Prostate gland (tissue), 2 donors: ENCODE data around the gene TCF15. TPM values are rescaled to one million over a fixed set of nuclear protein-coding genes. Genes with fewer than 3 reads are reported as not detected.

ENCODE experiments used
- DNase-seq: peaks from one replicate; pipeline ENCODE4 v3.0.0-alpha.2; 2019; ENCODE audit warnings: low spot score
- H3K27ac ChIP-seq, 2 donors: fragments of 200-600 bp; sonication (generic); 2 replicates each; pipeline ENCODE4 v1.5.1; 2017 to 2019
- H3K27me3 ChIP-seq: fragments of 200-600 bp; sonication (generic); replicated peaks from 2 replicates; pipeline ENCODE4 v1.5.1; 2019; ENCODE audit not compliant: insufficient read depth
- H3K36me3 ChIP-seq, 2 donors: fragments of 200-600 bp; sonication (generic); 1 replicate in 1 of 2; 2 replicates in 1 of 2; pipeline versions ENCODE4 v1.5.1 to v1.8.1; 2017 to 2019
- H3K4me1 ChIP-seq: fragments of 200-600 bp; sonication (generic); replicated peaks from 2 replicates; pipeline ENCODE4 v1.5.1; 2019
- H3K4me3 ChIP-seq, 2 donors: fragments of 200-600 bp; sonication (generic); 2 replicates each; pipeline ENCODE4 v1.5.1; 2017 to 2019
- H3K9me3 ChIP-seq: fragments of 200-600 bp; sonication (generic); 2 replicates; pipeline ENCODE4 v1.5.1; 2017
- POLR2A ChIP-seq: fragments of 450-650 bp; IDR thresholded peaks from one replicate; pipeline ENCODE4 v1.6.1; 2016; ENCODE audit warnings: antibody characterized with exemption, mild to moderate bottlenecking
- POLR2AphosphoS5 ChIP-seq: sonication (generic); formaldehyde crosslinking; IDR thresholded peaks from one replicate; pipeline ENCODE4 v1.6.1; 2017; ENCODE audit warnings: antibody characterized with exemption
- WGBS: methylation state at CpG from one replicate; pipeline ENCODE4 v1.1.5; 2018; 5-methylcytosine and 5-hydroxymethylcytosine counted together
- intact Hi-C: fragments of 100-400 bp; cut with DNase I; formaldehyde crosslinking; loops from one replicate; pipeline ENCODE4 v1.14.2; 2022
- total RNA-seq, 2 donors: library from RNA; depleted of rRNA; stranded (reverse); fragments of >200 nt; gene quantifications; one replicate each; pipeline ENCODE4 v1.1.0, GENCODE V29; 2016
- TF ChIP-seq, protein P1 (sequence below), 4 experiments: fragments of 200-600 bp in 2 of 4; fragments of 450-650 bp in 2 of 4; sonication (generic) in 2 of 4; IDR thresholded peaks; 1 replicate in 3 of 4; 2 replicates in 1 of 4; pipeline ENCODE4 v1.5.1; 2016 to 2019; ENCODE audit warnings: antibody characterized with exemption in 4 of 4, mild to moderate bottlenecking in 2 of 4, moderate library complexity in 2 of 4

TCF15 gene
- total RNA-seq, 2 donors from 2014 or later = 0.55 to 0.68 TPM

DNA sequence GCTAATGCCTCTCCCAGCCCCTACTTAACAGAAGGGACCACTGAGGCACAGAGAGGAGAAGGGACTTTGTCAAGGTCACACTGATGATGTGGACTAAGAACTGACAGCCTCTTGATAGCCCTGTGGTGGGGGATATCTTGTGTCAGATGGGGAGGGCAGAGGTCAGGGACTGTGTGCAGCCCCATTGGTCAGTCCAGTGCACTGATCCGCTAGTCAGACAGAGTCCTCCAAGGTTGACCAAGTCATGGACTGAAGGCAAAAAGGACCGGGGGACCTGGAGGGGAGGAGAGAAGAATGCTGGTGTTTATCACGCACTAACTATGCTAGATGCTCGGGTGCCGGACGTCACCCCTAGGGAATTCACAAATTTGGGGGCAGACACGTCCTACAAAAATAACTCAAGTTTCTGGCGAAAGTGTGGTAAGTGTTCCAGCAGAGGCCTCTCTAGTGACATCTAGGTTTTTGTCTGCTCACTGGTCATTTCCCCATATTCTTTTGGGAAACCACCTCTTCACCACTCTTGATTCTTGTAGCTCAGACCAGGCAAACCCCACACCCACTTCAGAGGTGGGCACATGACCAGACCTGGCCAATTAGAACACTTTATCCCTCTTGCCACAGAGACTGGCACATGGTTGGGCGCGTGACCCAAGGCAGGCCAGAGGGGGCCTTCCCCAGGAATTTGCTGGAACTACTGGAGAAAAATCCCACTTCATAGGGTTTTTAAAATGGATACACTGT lies 21.0 kb downstream of the TCF15 start:
- Histone ChIP-seq H3K4me1 (no peaks in the 10 kb centered on the region), H3K27me3 (no peaks in the 10 kb centered on the region), H3K27ac (no peak overlapping the region), H3K36me3 (no peaks in the 10 kb centered on the region), H3K9me3 (no peaks in the 10 kb centered on the region), H3K4me3 (no peak overlapping the region)
- TF ChIP-seq POLR2A = no peak
- TF ChIP-seq POLR2AphosphoS5 = no peak
- TF ChIP-seq, protein P1, sequence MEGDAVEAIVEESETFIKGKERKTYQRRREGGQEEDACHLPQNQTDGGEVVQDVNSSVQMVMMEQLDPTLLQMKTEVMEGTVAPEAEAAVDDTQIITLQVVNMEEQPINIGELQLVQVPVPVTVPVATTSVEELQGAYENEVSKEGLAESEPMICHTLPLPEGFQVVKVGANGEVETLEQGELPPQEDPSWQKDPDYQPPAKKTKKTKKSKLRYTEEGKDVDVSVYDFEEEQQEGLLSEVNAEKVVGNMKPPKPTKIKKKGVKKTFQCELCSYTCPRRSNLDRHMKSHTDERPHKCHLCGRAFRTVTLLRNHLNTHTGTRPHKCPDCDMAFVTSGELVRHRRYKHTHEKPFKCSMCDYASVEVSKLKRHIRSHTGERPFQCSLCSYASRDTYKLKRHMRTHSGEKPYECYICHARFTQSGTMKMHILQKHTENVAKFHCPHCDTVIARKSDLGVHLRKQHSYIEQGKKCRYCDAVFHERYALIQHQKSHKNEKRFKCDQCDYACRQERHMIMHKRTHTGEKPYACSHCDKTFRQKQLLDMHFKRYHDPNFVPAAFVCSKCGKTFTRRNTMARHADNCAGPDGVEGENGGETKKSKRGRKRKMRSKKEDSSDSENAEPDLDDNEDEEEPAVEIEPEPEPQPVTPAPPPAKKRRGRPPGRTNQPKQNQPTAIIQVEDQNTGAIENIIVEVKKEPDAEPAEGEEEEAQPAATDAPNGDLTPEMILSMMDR (IDR thresholded peaks at IDR 0.05) = no peak
- no peak for DNase-seq
- intact Hi-C loops = no loop called here
- WGBS = 90% methylated on average over 10 of the region's 10 CpGs

DNA sequence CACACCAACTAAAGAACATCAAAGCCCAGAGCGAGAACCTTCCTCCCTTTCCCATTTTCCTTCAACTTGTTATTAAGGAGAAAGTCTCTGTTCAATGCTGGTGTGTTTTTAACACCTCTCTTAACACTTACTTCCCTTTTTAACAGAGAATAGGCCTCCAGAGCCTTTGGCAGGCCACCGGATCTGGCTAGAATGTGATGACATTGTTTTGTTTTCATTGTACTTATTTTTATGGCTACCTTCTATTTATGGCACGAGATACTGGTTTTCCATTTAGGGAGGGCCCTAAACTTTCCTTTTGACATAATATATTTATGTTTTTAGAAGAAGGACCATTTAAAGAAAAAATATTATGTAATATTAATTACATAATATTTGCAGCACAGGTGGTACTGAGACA lies 21.6 kb downstream of the TCF15 start:
- TF ChIP-seq POLR2A (no peak), POLR2AphosphoS5 (no peak)
- TF ChIP-seq, protein P1 (IDR thresholded peaks at IDR 0.05) = no peak
- H3K27ac ChIP-seq = no peak overlapping the region
- H3K4me1 ChIP-seq = no peaks in the 10 kb centered on the region
- H3K36me3 ChIP-seq = no peaks in the 10 kb centered on the region
- no peak overlapping the region for H3K4me3 ChIP-seq
- DNase-seq = no peak
- no peaks in the 10 kb centered on the region for H3K27me3 ChIP-seq
- 45% methylated on average over 3 of the region's 3 CpGs for WGBS
- H3K9me3 ChIP-seq = no peaks in the 10 kb centered on the region
- intact Hi-C loops = no loop called here

DNA sequence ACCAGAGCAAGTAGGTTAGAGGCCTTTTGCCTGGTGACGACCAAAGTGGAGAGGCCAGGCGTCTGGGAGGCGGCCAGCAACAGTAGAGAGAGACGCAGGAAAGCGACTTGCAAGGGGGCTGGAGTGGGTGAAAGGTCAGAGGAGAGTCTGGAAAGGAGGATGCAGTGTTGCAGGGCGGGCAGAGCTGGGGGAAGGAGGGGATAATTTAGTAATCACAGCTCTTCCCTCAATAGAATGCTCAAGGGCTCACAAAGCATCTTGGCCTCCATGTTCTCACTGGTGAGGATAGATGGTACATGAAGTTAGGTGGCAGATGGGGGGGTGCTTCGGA lies 25.2 kb downstream of the TCF15 start:
- DNase-seq = no peak
- TF ChIP-seq POLR2A (no peak), POLR2AphosphoS5 (no peak)
- TF ChIP-seq, protein P1 (IDR thresholded peaks at IDR 0.05) = no peak
- H3K4me1 ChIP-seq = no peaks in the 10 kb centered on the region
- no peak overlapping the region for H3K4me3 ChIP-seq
- intact Hi-C loops = no loop called here
- no peaks in the 10 kb centered on the region for H3K9me3 ChIP-seq
- no peak overlapping the region for H3K27ac ChIP-seq
- no peaks in the 10 kb centered on the region for H3K27me3 ChIP-seq
- 88% methylated on average over 7 of the region's 7 CpGs for WGBS
- H3K36me3 ChIP-seq = no peaks in the 10 kb centered on the region

DNA sequence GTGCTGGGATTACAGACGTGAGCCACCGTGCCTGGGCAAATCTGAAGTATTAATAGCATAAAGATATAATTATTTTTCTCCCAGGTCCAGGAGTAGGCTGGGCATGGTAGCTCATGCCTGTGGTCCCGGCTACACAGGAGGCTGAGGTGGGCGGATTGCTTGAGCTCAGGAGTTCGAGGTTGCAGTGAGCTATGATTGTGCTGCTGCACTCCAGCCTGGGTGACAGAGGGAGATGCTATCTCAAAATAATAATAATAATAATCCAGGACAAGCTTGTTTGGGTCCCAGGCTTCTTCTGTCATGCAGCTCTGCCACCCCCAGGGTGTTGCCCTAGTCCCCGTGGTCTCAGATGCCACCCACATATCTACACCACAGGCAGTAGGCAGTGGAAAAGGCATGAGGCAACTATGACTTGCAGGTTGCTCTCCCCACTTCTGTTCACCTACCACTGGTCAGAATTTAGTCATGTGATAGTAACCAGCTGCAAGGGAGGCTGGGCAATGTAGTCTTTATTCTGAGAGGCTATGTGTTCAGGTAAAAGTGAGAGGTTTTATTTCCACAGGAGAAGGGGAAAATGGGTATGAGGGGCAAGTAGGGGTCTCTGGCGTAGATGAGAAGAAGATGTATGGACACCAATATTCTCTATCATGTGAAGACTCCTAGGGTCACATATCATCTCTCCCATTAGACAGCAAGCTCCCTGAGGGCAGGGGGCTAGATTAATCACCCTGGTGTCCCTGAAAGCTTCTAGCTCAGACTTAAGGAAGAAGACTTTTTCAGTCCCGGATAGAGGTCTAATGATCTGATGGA lies 25.7 kb downstream of the TCF15 start:
- no peaks in the 10 kb centered on the region for H3K27me3 ChIP-seq
- 88% methylated on average over 8 of the region's 8 CpGs for WGBS
- H3K4me3 ChIP-seq = no peak overlapping the region
- intact Hi-C loops = no loop called here
- no peaks in the 10 kb centered on the region for H3K36me3 ChIP-seq
- H3K9me3 ChIP-seq = no peaks in the 10 kb centered on the region
- no peak overlapping the region for H3K27ac ChIP-seq
- H3K4me1 ChIP-seq = no peaks in the 10 kb centered on the region
- TF ChIP-seq POLR2A (no peak), POLR2AphosphoS5 (no peak)
- TF ChIP-seq, protein P1 (IDR thresholded peaks at IDR 0.05) = no peak
- DNase-seq = no peak
